SK-N-MC (cell line): ENCODE measurements around the gene ADH1A.
"Not testable (repeated sequence)": the region's sequence is repeated elsewhere in the genome, so short reads cannot be mapped to it uniquely, and the experiment has no call there.

Experiments
- DNase-seq: peaks from one replicate; pipeline ENCODE4 v3.0.0-alpha.2; 2011; ENCODE audit warnings: low read depth, low spot score
- H3K27ac ChIP-seq: fragments of 200-600 bp; sonication (generic); 2 replicates; pipeline ENCODE4 v1.5.1; 2016; ENCODE audit warnings: mixed run types
- H3K36me3 ChIP-seq: fragments of 200-600 bp; sonication (generic); 2 replicates; pipeline ENCODE4 v1.6.1; 2017; ENCODE audit warnings: antibody characterized with exemption, low read length, mixed read lengths; ENCODE audit not compliant: insufficient read depth
- H3K4me3 ChIP-seq: fragments of 200-600 bp; sonication (generic); 2 replicates; pipeline ENCODE4 v1.5.1; 2016
- H3K9ac ChIP-seq: fragments of 200-600 bp; sonication (generic); 2 replicates; pipeline ENCODE4 v1.8.0; 2017; ENCODE audit warnings: mixed run types, mixed read lengths; ENCODE audit not compliant: insufficient read length
- H3K9me3 ChIP-seq: fragments of 200-600 bp; sonication (generic); 2 replicates; pipeline ENCODE4 v1.6.1; 2017; ENCODE audit warnings: low read depth, mild to moderate bottlenecking, antibody characterized with exemption, low read length, moderate library complexity, mixed read lengths
- EZH2 ChIP-seq: fragments of 200-600 bp; sonication (generic); IDR thresholded peaks from one replicate; pipeline ENCODE4 v1.6.1; 2017; ENCODE audit warnings: antibody characterized with exemption
- FOXP2 ChIP-seq: optimal IDR thresholded peaks from 2 replicates; pipeline ENCODE3; 2011; ENCODE audit warnings: mild to moderate bottlenecking, moderate library complexity; ENCODE audit not compliant: insufficient read depth; ENCODE audit errors: extremely low read length, control extremely low read depth
- POLR2AphosphoS5 ChIP-seq: IDR thresholded peaks from 2 replicates; pipeline ENCODE4 v1.6.1; 2012; ENCODE audit warnings: mild to moderate bottlenecking, low read depth, low read length, borderline replicate concordance

ADH1A gene

GRCh38 chr4:99321241-99322191, 30.7 kb upstream of the ADH1A start, which contains the start of gene ADH1B:
TSS of gene ADH1B (minus strand) at chr4:99321401. CDS start at chr4:99321331, 70 bp downstream.
- H3K9me3 ChIP-seq: no peaks in the 10 kb centered on the region
- H3K4me3 ChIP-seq: no peak within 1 kb of the TSS
- no peaks in the 10 kb centered on the region for H3K36me3 ChIP-seq
- TF ChIP-seq EZH2 (no peak), POLR2AphosphoS5 (no peak), FOXP2 (no peak)
- H3K27ac ChIP-seq: no peak within 1 kb of the TSS
- no peak within 1 kb of the TSS for H3K9ac ChIP-seq
- DNase-seq: no peak

- H3K4me3 ChIP-seq, H3K9ac ChIP-seq, DNase-seq, H3K36me3 ChIP-seq, H3K27ac ChIP-seq, H3K9me3 ChIP-seq: not testable (repeated sequence)
Observed at GRCh38 chr4:99317811-99318210, 27.0 kb upstream of the ADH1A start.

DNA sequence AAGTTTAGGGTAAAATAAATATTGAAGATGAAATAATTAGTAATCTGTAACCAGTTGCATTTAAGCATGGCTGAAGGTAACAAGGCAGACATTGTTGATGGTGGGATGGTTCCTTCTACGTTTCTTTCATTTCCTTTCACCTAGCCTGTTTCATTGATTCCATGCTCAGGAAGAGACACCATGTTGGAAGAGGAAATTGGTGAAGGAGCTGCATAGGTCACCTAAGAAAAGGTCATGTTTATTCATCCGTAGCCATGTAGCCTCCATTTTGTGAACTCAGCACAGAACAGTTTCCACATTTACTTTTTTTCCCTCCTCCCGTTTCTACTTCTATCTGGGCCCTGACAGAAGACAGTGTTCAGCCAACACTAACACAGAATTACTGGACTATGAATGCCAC, 26.6 kb upstream of the ADH1A start:
- Histone ChIP-seq H3K36me3 (no peaks in the 10 kb centered on the region), H3K27ac (no peak overlapping the region), H3K9ac (no peak overlapping the region), H3K9me3 (no peaks in the 10 kb centered on the region), H3K4me3 (no peak overlapping the region)
- no peak for TF ChIP-seq FOXP2
- no peak for TF ChIP-seq POLR2AphosphoS5
- no peak for TF ChIP-seq EZH2
- DNase-seq: no peak

GRCh38 chr4:99315839-99316238, 25.1 kb upstream of the ADH1A start:
- no peak overlapping the region for H3K9ac ChIP-seq
- no peaks in the 10 kb centered on the region for H3K9me3 ChIP-seq
- H3K36me3 ChIP-seq: no peaks in the 10 kb centered on the region
- DNase-seq: no peak
- no peak overlapping the region for H3K4me3 ChIP-seq
- no peak overlapping the region for H3K27ac ChIP-seq
- TF ChIP-seq FOXP2 (no peak), POLR2AphosphoS5 (no peak), EZH2 (no peak)

GRCh38 chr4:99314211-99314610, 23.4 kb upstream of the ADH1A start:
- H3K4me3 ChIP-seq: no peak overlapping the region
- TF ChIP-seq EZH2 (no peak), FOXP2 (no peak), POLR2AphosphoS5 (no peak)
- H3K36me3 ChIP-seq: no peaks in the 10 kb centered on the region
- H3K9ac ChIP-seq: no peak overlapping the region
- no peak for DNase-seq
- no peak overlapping the region for H3K27ac ChIP-seq
- H3K9me3 ChIP-seq: no peaks in the 10 kb centered on the region

DNA sequence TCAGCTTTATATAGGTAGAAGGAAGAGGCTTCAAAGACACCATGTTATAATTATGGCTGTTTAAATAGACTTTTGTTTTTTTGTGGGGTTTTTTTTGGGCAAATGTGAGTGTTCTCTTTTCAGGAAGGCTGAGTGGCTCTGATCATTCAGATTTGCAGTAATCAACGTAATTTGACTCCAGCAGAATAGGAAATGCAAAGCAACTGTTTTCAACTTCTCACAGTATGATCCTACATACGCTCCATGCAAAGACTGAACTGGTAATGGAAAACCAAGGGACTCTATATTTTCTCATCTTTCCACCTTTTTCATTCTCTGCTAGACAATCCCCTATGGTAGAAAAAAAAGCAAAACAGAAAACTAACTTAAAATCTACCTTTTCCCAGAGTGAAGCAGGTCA, 19.6 kb upstream of the ADH1A start:
- Histone ChIP-seq H3K4me3 (no peak overlapping the region), H3K9me3 (no peaks in the 10 kb centered on the region), H3K36me3 (no peaks in the 10 kb centered on the region), H3K9ac (no peak overlapping the region), H3K27ac (no peak overlapping the region)
- TF ChIP-seq POLR2AphosphoS5: no peak
- TF ChIP-seq FOXP2: no peak
- TF ChIP-seq EZH2: no peak
- DNase-seq: no peak

- H3K36me3 ChIP-seq: no peaks in the 10 kb centered on the region
- no peak overlapping the region for H3K4me3 ChIP-seq
- TF ChIP-seq FOXP2 (no peak), EZH2 (no peak), POLR2AphosphoS5 (no peak)
- H3K9ac ChIP-seq: no peak overlapping the region
- no peaks in the 10 kb centered on the region for H3K9me3 ChIP-seq
- no peak overlapping the region for H3K27ac ChIP-seq
- DNase-seq: no peak
Observed at GRCh38 chr4:99305638-99306400, 15.0 kb upstream of the ADH1A start.

- Histone ChIP-seq H3K27ac (peak overlapping the region; percentile 32), H3K4me3 (0 out of 2 replicates have a peak overlapping the region, but pooled peaks have one; percentile 27), H3K9me3 (no peaks in the 10 kb centered on the region), H3K9ac (no peak overlapping the region), H3K36me3 (no peaks in the 10 kb centered on the region)
- TF ChIP-seq EZH2 (no peak), FOXP2 (no peak), POLR2AphosphoS5 (no peak)
- peak; percentile 28 for DNase-seq
Observed at GRCh38 chr4:99301376-99302164, 10.8 kb upstream of the ADH1A start.
